H1 (cell line): ENCODE data around the gene RBMS2.
"Not testable (repeated sequence)": the region's sequence is repeated elsewhere in the genome, so short reads cannot be mapped to it uniquely, and the experiment has no call there.

Experiments used
- CTCF ChIP-seq, 3 experiments: IDR thresholded peaks; 1 replicate in 2 of 3; 2 replicates in 1 of 3; pipeline versions ENCODE4 v1.5.1 to v1.6.1; 2011; ENCODE audit warnings: low read length in 3 of 3, mild to moderate bottlenecking in 3 of 3, inconsistent platforms in 2 of 3, low read depth in 1 of 3, moderate library complexity in 1 of 3; ENCODE audit not compliant: insufficient read depth in 1 of 3; ENCODE audit errors: control extremely low read depth in 1 of 3
- POLR2A ChIP-seq, 2 experiments: IDR thresholded peaks; 1 replicate in 1 of 2; 2 replicates in 1 of 2; pipeline ENCODE4 v1.6.1; 2011; ENCODE audit warnings: low read depth in 2 of 2, low read length in 2 of 2, mild to moderate bottlenecking in 2 of 2; ENCODE audit errors: control extremely low read depth in 1 of 2

GRCh38 chr12:56498126-56498902, 23.3 kb upstream of the RBMS2 start:
- TF ChIP-seq POLR2A (IDR thresholded peaks at IDR 0.05; ENCODE audit: control extremely low read depth in 1 of 2, low read depth in 2 of 2, low read length in 2 of 2); CTCF (IDR thresholded peaks at IDR 0.05; ENCODE audit: control extremely low read depth in 1 of 3, insufficient read depth in 1 of 3, low read depth in 1 of 3, low read length in 3 of 3): not testable (repeated sequence)
